Activated CD8-positive, alpha-beta memory T cell treated with anti-CD3 and anti-CD28 coated beads, Interleukin-2, amount 50 U/mL, for 48 hours (primary cell): ENCODE data around the gene TMEM117.
"Not testable (repeated sequence)": the region's sequence is repeated elsewhere in the genome, so short reads cannot be mapped to it uniquely, and the experiment has no call there.

Source experiments
- DNase-seq: peaks from one replicate; pipeline ENCODE4 v3.0.0-alpha.2; 2020

Gene TMEM117

GRCh38 chr12:43968736-43969135, 132.9 kb downstream of the TMEM117 start:
- DNase-seq = no peak

GRCh38 chr12:43969882-43970281, 134.0 kb downstream of the TMEM117 start:
- no peak for DNase-seq

- DNase-seq = no peak
These were observed 137.5 kb downstream of the TMEM117 start for GRCh38 chr12:43973385-43973784.

- DNase-seq = no peak
These were observed 138.1 kb downstream of the TMEM117 start for GRCh38 chr12:43973993-43974392.

- DNase-seq = no peak
These were observed 140.1 kb downstream of the TMEM117 start for GRCh38 chr12:43976027-43976426.

GRCh38 chr12:43978556-43978955, 142.7 kb downstream of the TMEM117 start:
- DNase-seq = no peak

- no peak for DNase-seq
These were observed 143.6 kb downstream of the TMEM117 start for GRCh38 chr12:43979450-43979849.

GRCh38 chr12:43980627-43981191, 144.8 kb downstream of the TMEM117 start:
- DNase-seq = no peak

GRCh38 chr12:43981726-43982125, 145.8 kb downstream of the TMEM117 start:
- DNase-seq = no peak

GRCh38 chr12:43982544-43982943, 146.7 kb downstream of the TMEM117 start:
- DNase-seq = no peak

- DNase-seq = no peak
These were observed 153.1 kb downstream of the TMEM117 start for GRCh38 chr12:43988838-43989560.

GRCh38 chr12:43992856-43993255, 157.0 kb downstream of the TMEM117 start:
- no peak for DNase-seq

GRCh38 chr12:44000309-44000952, 164.6 kb downstream of the TMEM117 start:
- peak; percentile 52 for DNase-seq

GRCh38 chr12:44002607-44003006, 166.7 kb downstream of the TMEM117 start:
- DNase-seq = no peak

- DNase-seq = no peak
These were observed 167.8 kb downstream of the TMEM117 start for GRCh38 chr12:44003721-44004120.

GRCh38 chr12:44015333-44015941, 179.6 kb downstream of the TMEM117 start:
- DNase-seq = no peak

GRCh38 chr12:44017216-44017615, 181.3 kb downstream of the TMEM117 start:
- no peak for DNase-seq

- DNase-seq = no peak
These were observed 183.2 kb downstream of the TMEM117 start for GRCh38 chr12:44019118-44019517.

GRCh38 chr12:44020555-44020954, 184.7 kb downstream of the TMEM117 start:
- no peak for DNase-seq

GRCh38 chr12:44021471-44021971, 185.6 kb downstream of the TMEM117 start:
- no peak for DNase-seq

- no peak for DNase-seq
These were observed 189.6 kb downstream of the TMEM117 start for GRCh38 chr12:44025499-44025898.

GRCh38 chr12:44026046-44026445, 190.2 kb downstream of the TMEM117 start:
- DNase-seq = no peak

GRCh38 chr12:44026926-44027325, 191.0 kb downstream of the TMEM117 start:
- not testable (repeated sequence) for DNase-seq

- no peak for DNase-seq
These were observed 193.3 kb downstream of the TMEM117 start for GRCh38 chr12:44029194-44029593.
